OCI-LY1 (cell line): Measurements from ENCODE around the gene D2HGDH.

Source experiments
- EZH2 ChIP-seq: fragments of 200-600 bp; sonication (generic), shearing (Covaris generic); IDR thresholded peaks from 2 replicates; pipeline ENCODE4 v1.8.0; 2017; ENCODE audit warnings: borderline replicate concordance, mixed run types, mild to moderate bottlenecking, antibody characterized with exemption, low read length, moderate library complexity, mixed read lengths
- TF ChIP-seq, protein P1 (sequence below): fragments of 200-600 bp; sonication (generic), shearing (Covaris generic); IDR thresholded peaks from 2 replicates; pipeline ENCODE4 v1.5.1; 2017; ENCODE audit warnings: mild to moderate bottlenecking, antibody characterized with exemption, low read length, moderate library complexity, mixed read lengths

DNA sequence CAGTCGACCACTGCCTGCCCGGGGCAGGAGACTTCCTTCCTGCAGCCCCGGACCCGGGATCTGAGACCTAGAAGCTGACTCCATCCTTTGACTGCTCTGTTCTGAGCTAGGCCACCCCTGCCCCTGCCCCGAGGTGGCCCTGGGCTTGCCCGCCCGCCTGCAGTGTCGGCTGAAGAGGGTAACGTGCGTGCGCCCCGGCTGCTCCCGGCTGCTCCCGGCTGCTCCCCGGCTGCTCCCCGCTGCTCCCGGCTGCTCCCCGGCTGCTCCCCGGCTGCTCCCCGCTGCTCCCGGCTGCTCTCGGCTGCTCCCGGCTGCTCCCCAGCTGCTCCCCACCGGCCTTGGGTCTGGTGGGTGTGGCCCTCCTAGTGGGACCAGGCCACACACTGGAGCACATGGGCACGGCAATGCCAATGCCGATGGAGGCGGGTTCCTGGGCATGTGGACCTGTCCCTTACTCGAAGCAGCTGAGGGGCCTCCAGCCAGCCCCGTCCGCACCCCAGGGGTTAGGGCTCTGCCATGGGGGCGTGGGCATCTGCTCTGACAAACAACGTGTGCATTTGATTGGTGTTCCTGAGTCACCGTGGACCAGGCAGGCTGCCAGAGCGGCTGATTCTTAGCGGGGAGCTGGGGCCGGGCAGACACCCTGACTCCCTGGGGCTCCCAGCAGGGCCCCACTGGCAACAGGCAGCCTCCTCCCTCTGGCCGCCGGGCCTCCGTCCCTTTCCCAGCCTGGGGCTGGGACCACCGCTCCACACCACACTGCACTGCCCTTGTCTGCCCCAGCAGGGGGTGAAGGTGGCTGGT lies 40.2 kb downstream of the D2HGDH start:
- TF ChIP-seq EZH2: no peak
- TF ChIP-seq, protein P1, sequence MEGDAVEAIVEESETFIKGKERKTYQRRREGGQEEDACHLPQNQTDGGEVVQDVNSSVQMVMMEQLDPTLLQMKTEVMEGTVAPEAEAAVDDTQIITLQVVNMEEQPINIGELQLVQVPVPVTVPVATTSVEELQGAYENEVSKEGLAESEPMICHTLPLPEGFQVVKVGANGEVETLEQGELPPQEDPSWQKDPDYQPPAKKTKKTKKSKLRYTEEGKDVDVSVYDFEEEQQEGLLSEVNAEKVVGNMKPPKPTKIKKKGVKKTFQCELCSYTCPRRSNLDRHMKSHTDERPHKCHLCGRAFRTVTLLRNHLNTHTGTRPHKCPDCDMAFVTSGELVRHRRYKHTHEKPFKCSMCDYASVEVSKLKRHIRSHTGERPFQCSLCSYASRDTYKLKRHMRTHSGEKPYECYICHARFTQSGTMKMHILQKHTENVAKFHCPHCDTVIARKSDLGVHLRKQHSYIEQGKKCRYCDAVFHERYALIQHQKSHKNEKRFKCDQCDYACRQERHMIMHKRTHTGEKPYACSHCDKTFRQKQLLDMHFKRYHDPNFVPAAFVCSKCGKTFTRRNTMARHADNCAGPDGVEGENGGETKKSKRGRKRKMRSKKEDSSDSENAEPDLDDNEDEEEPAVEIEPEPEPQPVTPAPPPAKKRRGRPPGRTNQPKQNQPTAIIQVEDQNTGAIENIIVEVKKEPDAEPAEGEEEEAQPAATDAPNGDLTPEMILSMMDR: no peak
